GM23338 (cell line): ENCODE results near the gene BRSK2. TPM values are rescaled to one million over a fixed set of nuclear protein-coding genes. Genes with fewer than 3 reads are reported as not detected.

Experiments
- ATAC-seq: fragments of 200-7000 bp; cut with Tn5 transposase; 3 replicates; pipeline ENCODE4 v1.9.1; 2020
- DNase-seq: peaks from one replicate; pipeline ENCODE4 v3.0.0-alpha.2; 2015; ENCODE audit warnings: low spot score
- H2AFZ ChIP-seq: fragments of 200-600 bp; sonication (generic); 2 replicates; pipeline ENCODE4 v1.8.0; 2016; ENCODE audit warnings: antibody characterized with exemption, mild to moderate bottlenecking, moderate library complexity
- H3F3A ChIP-seq: fragments of 200-600 bp; sonication (generic); replicated peaks from 2 replicates; pipeline ENCODE4 v1.8.0; 2017; ENCODE audit warnings: antibody characterized with exemption, mixed run types, low read depth
- H3K27ac ChIP-seq: fragments of 200-600 bp; sonication (generic); 2 replicates; pipeline ENCODE4 v1.6.1; 2016; ENCODE audit warnings: low read depth
- H3K27me3 ChIP-seq: fragments of 200-600 bp; sonication (generic); 2 replicates; pipeline ENCODE4 v1.8.0; 2016; ENCODE audit warnings: mild to moderate bottlenecking, mixed run types, moderate library complexity; ENCODE audit not compliant: insufficient read depth
- H3K36me3 ChIP-seq: fragments of 200-600 bp; sonication (generic); 2 replicates; pipeline ENCODE4 v1.8.0; 2016; ENCODE audit warnings: mild to moderate bottlenecking; ENCODE audit not compliant: insufficient read depth
- H3K4me1 ChIP-seq: fragments of 200-600 bp; sonication (generic); 2 replicates; pipeline ENCODE4 v1.8.0; 2016; ENCODE audit warnings: mild to moderate bottlenecking, moderate library complexity; ENCODE audit not compliant: insufficient read depth
- H3K4me2 ChIP-seq: fragments of 200-600 bp; sonication (generic); 2 replicates; pipeline ENCODE4 v1.7.1; 2017; ENCODE audit warnings: mixed run types
- H3K4me3 ChIP-seq: fragments of 200-600 bp; sonication (generic); 2 replicates; pipeline ENCODE4 v1.6.1; 2016; ENCODE audit warnings: mixed run types
- H3K79me2 ChIP-seq: fragments of 200-600 bp; sonication (generic); replicated peaks from 2 replicates; pipeline ENCODE4 v1.8.0; 2017; ENCODE audit warnings: mild to moderate bottlenecking; ENCODE audit not compliant: insufficient read depth
- H3K9me2 ChIP-seq: fragments of 200-600 bp; sonication (generic); 2 replicates; pipeline ENCODE4 v1.8.0; 2017; ENCODE audit not compliant: insufficient read depth
- H4K20me1 ChIP-seq: fragments of 200-600 bp; sonication (generic); replicated peaks from 2 replicates; pipeline ENCODE4 v1.8.0; 2017; ENCODE audit warnings: mild to moderate bottlenecking; ENCODE audit not compliant: insufficient read depth
- H3K27ac Mint-ChIP-seq: 2 replicates; pipeline ENCODE4 v1.8.0; 2020; ENCODE audit warnings: inconsistent platforms, mild to moderate bottlenecking, moderate library complexity, mixed read lengths
- H3K27me3 Mint-ChIP-seq: 3 replicates; pipeline ENCODE4 v1.8.0; 2022; ENCODE audit warnings: low read depth, mild to moderate bottlenecking, moderate library complexity, mixed read lengths, inconsistent platforms; ENCODE audit not compliant: insufficient read depth, poor library complexity
- H3K36me3 Mint-ChIP-seq: 3 replicates; pipeline ENCODE4 v1.8.0; 2021; ENCODE audit warnings: low read depth, mild to moderate bottlenecking, inconsistent platforms, moderate library complexity, mixed read lengths
- H3K4me1 Mint-ChIP-seq: 3 replicates; pipeline ENCODE4 v1.8.0; 2020; ENCODE audit warnings: mild to moderate bottlenecking, inconsistent platforms, mixed read lengths
- H3K4me3 Mint-ChIP-seq: 3 replicates; pipeline ENCODE4 v1.8.0; 2021; ENCODE audit warnings: moderate library complexity, mild to moderate bottlenecking, inconsistent platforms, mixed read lengths
- H3K9me3 Mint-ChIP-seq: 3 replicates; pipeline ENCODE4 v1.8.0; 2020; ENCODE audit warnings: moderate library complexity, mild to moderate bottlenecking, inconsistent platforms, mixed read lengths
- CREB1 ChIP-seq: fragments of 250-450 bp; sonication (Bioruptor Pico); IDR thresholded peaks from 2 replicates; pipeline ENCODE4 v1.5.0; 2020; ENCODE audit warnings: low read depth, mild to moderate bottlenecking, moderate library complexity
- EZH2 ChIP-seq: fragments of 200-600 bp; sonication (generic); IDR thresholded peaks from one replicate; pipeline ENCODE4 v1.8.0; 2017; ENCODE audit warnings: antibody characterized with exemption, mild to moderate bottlenecking, low read depth; ENCODE audit not compliant: unreplicated experiment
- EZH2phosphoT487 ChIP-seq: fragments of 200-600 bp; sonication (generic); IDR thresholded peaks from one replicate; pipeline ENCODE4 v1.8.1; 2018; ENCODE audit warnings: antibody characterized with exemption; ENCODE audit not compliant: unreplicated experiment
- JUNB ChIP-seq: IDR thresholded peaks from one replicate; pipeline ENCODE4 v1.6.1; 2016; ENCODE audit warnings: antibody characterized with exemption; ENCODE audit not compliant: unreplicated experiment
- NANOG ChIP-seq: IDR thresholded peaks from 2 replicates; pipeline ENCODE4 v1.6.1; 2016; ENCODE audit warnings: antibody characterized with exemption, borderline replicate concordance
- POLR2AphosphoS5 ChIP-seq: IDR thresholded peaks from 2 replicates; pipeline ENCODE4 v1.6.1; 2016; ENCODE audit warnings: antibody characterized with exemption, low read depth
- STAT1 ChIP-seq: IDR thresholded peaks from one replicate; pipeline ENCODE4 v1.6.1; 2016; ENCODE audit warnings: antibody characterized with exemption; ENCODE audit not compliant: unreplicated experiment
- ZNF114 ChIP-seq: fragments of 250-450 bp; sonication (Bioruptor Pico); IDR thresholded peaks from 2 replicates; pipeline ENCODE4 v1.5.0; 2020; ENCODE audit warnings: mild to moderate bottlenecking, moderate library complexity
- ZNF331 ChIP-seq: fragments of 250-450 bp; sonication (Bioruptor Pico); IDR thresholded peaks from 2 replicates; pipeline ENCODE4 v1.5.0; 2020; ENCODE audit warnings: low read depth, mild to moderate bottlenecking, moderate library complexity
- polyA plus RNA-seq: library from polyadenylated mRNA; unstranded; fragments of >200 nt; fragmentation: Nextera tagmentation; extraction: Ambion mirVana; gene quantifications from 2 replicates; pipeline ENCODE4 v1.2.1, GENCODE V29; 2016
- total RNA-seq: library from RNA; depleted of rRNA; stranded (reverse); fragments of >200 nt; shearing (Covaris generic); gene quantifications from 2 replicates; pipeline ENCODE4 v1.2.3, GENCODE V29; 2014
- TF ChIP-seq, protein P1 (sequence below): IDR thresholded peaks from one replicate; pipeline ENCODE4 v1.6.1; 2018; ENCODE audit warnings: antibody characterized with exemption; ENCODE audit not compliant: unreplicated experiment
- TF ChIP-seq, protein P2 (sequence below), 2 experiments: fragments of 200-600 bp in 1 of 2; sonication (generic) in 1 of 2; conservative IDR thresholded peaks; 2 replicates each; pipeline versions ENCODE4 v1.5.1 to v1.6.1; 2016 to 2017; ENCODE audit warnings: antibody characterized with exemption in 2 of 2, low read depth in 2 of 2, mild to moderate bottlenecking in 2 of 2, moderate library complexity in 1 of 2
- TF ChIP-seq, protein P3 (sequence below): IDR thresholded peaks from 2 replicates; pipeline ENCODE4 v1.6.1; 2016; ENCODE audit warnings: antibody characterized with exemption
- TF ChIP-seq, protein P4 (sequence below): fragments of 250-450 bp; sonication (Bioruptor Pico); IDR thresholded peaks from 2 replicates; pipeline ENCODE4 v1.5.0; 2020; ENCODE audit warnings: mild to moderate bottlenecking, moderate library complexity

BRSK2 gene
- total and polyA plus RNA-seq, 2 experiments from 2014 or later, result 7.2 to 20.3 TPM

DNA sequence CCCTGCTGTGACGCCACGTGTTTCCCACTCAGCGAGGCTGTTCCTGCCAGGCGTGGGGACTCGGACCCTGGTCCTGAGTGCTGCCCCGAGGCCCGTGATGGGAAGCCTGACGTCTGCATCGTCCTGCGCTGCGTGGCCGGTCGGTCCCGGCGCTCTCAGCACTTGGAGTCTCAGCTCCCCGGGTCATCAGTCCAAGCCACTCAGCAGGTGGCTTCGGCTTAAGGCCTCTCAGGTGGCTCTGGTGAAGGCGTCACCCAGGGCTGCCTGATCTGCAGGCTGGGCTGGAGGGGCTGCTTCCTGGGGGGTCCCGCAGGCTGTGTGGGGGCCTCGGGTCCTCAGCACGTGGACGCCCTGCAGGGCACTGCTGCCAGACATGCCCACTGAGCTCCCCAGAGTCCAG, 35.3 kb downstream of the BRSK2 start:
- DNase-seq, result no peak

More for the DNA sequence above, 35.3 kb downstream of the BRSK2 start:
- no peak overlapping the region for H3K4me3 Mint-ChIP-seq
- H3K27me3 Mint-ChIP-seq, result peaks cover 8% of the 10 kb centered on the region
- Histone ChIP-seq H3K4me3 (no peak overlapping the region), H4K20me1 (no peaks in the 10 kb centered on the region), H3K36me3 (no peaks in the 10 kb centered on the region), H3K27me3 (no peaks in the 10 kb centered on the region), H3K27ac (no peak overlapping the region), H3K9me2 (no peaks in the 10 kb centered on the region), H3F3A (no peaks in the 10 kb centered on the region), H3K4me1 (no peaks in the 10 kb centered on the region), H2AFZ (no peak overlapping the region), H3K4me2 (no peak overlapping the region), H3K79me2 (peaks cover 28% of the 10 kb centered on the region)
- H3K36me3 Mint-ChIP-seq, result peaks cover 3% of the 10 kb centered on the region; the same call in 1 of the 3 replicates
- H3K27ac Mint-ChIP-seq, result no peak overlapping the region
- H3K9me3 Mint-ChIP-seq, result peaks cover 4% of the 10 kb centered on the region; the same call in 1 of the 3 replicates
- TF ChIP-seq, protein P1, sequence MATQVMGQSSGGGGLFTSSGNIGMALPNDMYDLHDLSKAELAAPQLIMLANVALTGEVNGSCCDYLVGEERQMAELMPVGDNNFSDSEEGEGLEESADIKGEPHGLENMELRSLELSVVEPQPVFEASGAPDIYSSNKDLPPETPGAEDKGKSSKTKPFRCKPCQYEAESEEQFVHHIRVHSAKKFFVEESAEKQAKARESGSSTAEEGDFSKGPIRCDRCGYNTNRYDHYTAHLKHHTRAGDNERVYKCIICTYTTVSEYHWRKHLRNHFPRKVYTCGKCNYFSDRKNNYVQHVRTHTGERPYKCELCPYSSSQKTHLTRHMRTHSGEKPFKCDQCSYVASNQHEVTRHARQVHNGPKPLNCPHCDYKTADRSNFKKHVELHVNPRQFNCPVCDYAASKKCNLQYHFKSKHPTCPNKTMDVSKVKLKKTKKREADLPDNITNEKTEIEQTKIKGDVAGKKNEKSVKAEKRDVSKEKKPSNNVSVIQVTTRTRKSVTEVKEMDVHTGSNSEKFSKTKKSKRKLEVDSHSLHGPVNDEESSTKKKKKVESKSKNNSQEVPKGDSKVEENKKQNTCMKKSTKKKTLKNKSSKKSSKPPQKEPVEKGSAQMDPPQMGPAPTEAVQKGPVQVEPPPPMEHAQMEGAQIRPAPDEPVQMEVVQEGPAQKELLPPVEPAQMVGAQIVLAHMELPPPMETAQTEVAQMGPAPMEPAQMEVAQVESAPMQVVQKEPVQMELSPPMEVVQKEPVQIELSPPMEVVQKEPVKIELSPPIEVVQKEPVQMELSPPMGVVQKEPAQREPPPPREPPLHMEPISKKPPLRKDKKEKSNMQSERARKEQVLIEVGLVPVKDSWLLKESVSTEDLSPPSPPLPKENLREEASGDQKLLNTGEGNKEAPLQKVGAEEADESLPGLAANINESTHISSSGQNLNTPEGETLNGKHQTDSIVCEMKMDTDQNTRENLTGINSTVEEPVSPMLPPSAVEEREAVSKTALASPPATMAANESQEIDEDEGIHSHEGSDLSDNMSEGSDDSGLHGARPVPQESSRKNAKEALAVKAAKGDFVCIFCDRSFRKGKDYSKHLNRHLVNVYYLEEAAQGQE, result no peak
- no peak for TF ChIP-seq STAT1
- no peak for TF ChIP-seq ZNF114 (CRISPR knock-in tag)
- TF ChIP-seq ZNF331 (CRISPR knock-in tag), result no peak
- TF ChIP-seq POLR2AphosphoS5, result no peak
- no peak for TF ChIP-seq CREB1
- no peak for TF ChIP-seq JUNB
- TF ChIP-seq, protein P2, sequence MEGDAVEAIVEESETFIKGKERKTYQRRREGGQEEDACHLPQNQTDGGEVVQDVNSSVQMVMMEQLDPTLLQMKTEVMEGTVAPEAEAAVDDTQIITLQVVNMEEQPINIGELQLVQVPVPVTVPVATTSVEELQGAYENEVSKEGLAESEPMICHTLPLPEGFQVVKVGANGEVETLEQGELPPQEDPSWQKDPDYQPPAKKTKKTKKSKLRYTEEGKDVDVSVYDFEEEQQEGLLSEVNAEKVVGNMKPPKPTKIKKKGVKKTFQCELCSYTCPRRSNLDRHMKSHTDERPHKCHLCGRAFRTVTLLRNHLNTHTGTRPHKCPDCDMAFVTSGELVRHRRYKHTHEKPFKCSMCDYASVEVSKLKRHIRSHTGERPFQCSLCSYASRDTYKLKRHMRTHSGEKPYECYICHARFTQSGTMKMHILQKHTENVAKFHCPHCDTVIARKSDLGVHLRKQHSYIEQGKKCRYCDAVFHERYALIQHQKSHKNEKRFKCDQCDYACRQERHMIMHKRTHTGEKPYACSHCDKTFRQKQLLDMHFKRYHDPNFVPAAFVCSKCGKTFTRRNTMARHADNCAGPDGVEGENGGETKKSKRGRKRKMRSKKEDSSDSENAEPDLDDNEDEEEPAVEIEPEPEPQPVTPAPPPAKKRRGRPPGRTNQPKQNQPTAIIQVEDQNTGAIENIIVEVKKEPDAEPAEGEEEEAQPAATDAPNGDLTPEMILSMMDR (conservative IDR thresholded peaks at IDR 0.05; ENCODE audit: low read depth in 2 of 2), result no peak
- TF ChIP-seq EZH2phosphoT487, result no peak
- TF ChIP-seq EZH2, result no peak
- TF ChIP-seq, protein P3, sequence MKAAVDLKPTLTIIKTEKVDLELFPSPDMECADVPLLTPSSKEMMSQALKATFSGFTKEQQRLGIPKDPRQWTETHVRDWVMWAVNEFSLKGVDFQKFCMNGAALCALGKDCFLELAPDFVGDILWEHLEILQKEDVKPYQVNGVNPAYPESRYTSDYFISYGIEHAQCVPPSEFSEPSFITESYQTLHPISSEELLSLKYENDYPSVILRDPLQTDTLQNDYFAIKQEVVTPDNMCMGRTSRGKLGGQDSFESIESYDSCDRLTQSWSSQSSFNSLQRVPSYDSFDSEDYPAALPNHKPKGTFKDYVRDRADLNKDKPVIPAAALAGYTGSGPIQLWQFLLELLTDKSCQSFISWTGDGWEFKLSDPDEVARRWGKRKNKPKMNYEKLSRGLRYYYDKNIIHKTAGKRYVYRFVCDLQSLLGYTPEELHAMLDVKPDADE, result no peak
- TF ChIP-seq, protein P4, sequence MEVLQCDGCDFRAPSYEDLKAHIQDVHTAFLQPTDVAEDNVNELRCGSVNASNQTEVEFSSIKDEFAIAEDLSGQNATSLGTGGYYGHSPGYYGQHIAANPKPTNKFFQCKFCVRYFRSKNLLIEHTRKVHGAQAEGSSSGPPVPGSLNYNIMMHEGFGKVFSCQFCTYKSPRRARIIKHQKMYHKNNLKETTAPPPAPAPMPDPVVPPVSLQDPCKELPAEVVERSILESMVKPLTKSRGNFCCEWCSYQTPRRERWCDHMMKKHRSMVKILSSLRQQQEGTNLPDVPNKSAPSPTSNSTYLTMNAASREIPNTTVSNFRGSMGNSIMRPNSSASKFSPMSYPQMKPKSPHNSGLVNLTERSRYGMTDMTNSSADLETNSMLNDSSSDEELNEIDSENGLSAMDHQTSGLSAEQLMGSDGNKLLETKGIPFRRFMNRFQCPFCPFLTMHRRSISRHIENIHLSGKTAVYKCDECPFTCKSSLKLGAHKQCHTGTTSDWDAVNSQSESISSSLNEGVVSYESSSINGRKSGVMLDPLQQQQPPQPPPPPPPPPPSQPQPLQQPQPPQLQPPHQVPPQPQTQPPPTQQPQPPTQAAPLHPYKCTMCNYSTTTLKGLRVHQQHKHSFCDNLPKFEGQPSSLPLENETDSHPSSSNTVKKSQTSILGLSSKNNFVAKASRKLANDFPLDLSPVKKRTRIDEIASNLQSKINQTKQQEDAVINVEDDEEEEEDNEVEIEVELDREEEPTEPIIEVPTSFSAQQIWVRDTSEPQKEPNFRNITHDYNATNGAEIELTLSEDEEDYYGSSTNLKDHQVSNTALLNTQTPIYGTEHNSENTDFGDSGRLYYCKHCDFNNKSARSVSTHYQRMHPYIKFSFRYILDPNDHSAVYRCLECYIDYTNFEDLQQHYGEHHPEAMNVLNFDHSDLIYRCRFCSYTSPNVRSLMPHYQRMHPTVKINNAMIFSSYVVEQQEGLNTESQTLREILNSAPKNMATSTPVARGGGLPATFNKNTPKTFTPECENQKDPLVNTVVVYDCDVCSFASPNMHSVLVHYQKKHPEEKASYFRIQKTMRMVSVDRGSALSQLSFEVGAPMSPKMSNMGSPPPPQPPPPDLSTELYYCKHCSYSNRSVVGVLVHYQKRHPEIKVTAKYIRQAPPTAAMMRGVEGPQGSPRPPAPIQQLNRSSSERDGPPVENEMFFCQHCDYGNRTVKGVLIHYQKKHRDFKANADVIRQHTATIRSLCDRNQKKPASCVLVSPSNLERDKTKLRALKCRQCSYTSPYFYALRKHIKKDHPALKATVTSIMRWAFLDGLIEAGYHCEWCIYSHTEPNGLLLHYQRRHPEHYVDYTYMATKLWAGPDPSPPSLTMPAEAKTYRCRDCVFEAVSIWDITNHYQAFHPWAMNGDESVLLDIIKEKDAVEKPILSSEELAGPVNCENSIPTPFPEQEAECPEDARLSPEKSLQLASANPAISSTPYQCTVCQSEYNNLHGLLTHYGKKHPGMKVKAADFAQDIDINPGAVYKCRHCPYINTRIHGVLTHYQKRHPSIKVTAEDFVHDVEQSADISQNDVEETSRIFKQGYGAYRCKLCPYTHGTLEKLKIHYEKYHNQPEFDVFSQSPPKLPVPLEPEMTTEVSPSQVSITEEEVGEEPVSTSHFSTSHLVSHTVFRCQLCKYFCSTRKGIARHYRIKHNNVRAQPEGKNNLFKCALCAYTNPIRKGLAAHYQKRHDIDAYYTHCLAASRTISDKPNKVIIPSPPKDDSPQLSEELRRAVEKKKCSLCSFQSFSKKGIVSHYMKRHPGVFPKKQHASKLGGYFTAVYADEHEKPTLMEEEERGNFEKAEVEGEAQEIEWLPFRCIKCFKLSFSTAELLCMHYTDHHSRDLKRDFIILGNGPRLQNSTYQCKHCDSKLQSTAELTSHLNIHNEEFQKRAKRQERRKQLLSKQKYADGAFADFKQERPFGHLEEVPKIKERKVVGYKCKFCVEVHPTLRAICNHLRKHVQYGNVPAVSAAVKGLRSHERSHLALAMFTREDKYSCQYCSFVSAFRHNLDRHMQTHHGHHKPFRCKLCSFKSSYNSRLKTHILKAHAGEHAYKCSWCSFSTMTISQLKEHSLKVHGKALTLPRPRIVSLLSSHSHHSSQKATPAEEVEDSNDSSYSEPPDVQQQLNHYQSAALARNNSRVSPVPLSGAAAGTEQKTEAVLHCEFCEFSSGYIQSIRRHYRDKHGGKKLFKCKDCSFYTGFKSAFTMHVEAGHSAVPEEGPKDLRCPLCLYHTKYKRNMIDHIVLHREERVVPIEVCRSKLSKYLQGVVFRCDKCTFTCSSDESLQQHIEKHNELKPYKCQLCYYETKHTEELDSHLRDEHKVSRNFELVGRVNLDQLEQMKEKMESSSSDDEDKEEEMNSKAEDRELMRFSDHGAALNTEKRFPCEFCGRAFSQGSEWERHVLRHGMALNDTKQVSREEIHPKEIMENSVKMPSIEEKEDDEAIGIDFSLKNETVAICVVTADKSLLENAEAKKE (CRISPR knock-in tag), result no peak
- TF ChIP-seq NANOG, result no peak
- ATAC-seq, result no peak
- H3K4me1 Mint-ChIP-seq, result no peaks in the 10 kb centered on the region
